CD4-positive, alpha-beta T cell treated with Interleukin-1 beta for 1 hour (primary cell): ENCODE results near the gene IGSF9.

Experiments used
- DNase-seq, 2 donors: peaks; one replicate each; pipeline ENCODE4 v3.0.0-alpha.2; 2020 to 2022

IGSF9 gene

DNA sequence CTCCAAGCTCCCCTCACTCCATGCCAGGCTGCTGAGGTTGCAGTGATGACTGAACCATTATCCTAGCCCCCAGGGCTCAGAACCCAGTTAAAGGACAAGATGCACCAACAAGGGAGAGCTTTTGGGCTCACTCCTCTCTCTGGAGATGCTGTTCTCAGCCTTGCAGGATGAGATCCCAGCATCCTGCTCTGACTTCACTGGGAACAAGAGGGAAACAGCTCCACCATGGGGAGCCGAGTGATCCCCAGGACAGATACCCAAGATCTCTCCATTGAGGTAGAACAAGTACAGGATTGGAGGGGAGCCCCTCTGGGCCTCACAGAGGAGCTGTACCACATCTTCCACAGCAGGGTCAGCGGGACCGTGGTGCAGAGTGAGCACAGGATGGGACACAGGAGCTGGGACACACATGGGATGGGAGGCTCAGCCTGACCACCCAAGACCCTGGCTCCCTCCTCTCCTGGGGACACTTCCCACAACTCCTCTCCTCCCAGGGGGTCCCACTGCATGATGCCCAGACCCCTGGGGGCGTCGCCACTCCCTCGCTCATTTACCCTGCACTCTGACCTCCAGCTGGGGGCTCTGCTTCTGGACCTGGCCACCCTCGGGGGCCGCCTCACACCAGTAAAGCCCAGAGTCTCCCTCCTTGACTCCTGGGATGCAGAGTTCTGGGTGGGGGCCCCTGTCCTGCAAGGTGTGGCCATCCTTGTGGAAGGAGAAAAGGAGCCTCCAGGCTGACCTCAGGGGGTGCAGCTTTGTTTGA is 27.2 kb upstream of the IGSF9 start:
- no peak for DNase-seq

DNA sequence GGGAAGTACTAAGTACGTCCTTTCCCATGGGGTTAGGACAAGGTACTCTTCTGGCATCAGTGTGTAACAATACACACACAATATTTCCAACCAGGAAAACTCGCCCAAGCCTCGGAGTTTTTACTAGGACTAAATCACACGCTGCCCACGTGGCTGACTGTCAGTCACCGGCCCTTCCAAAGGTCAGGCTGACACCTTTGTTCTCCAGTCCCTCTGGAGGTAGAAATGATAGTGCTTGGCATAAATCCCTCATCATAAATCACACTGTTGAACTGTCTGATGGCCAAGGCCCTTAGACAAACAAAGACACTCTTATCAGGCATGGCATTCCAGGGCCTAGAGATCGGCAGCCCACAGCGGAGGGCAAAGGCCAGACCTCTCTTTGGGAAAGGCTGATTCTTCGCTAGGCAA is 25.5 kb upstream of the IGSF9 start:
- DNase-seq: no peak

DNA sequence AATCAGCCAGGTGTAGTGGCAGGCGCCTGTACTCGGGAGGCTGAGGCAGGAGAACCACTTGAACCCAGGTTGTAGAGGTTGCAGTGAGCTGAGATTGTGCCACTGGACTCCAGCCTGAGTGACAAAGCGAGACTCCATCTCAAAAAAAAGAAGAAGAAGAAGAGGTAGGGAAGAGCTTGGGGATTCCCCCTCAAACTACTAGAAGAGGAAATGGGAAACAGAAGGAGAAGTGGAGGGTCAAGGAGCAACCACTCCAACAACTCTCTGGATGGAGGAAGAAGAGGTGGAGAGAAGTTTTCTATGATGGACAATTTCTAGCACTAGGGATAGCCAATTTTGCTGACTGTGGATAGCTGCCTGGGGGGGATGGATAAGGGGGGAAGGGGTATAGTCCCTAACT is 23.5 kb upstream of the IGSF9 start:
- DNase-seq: no peak

DNA sequence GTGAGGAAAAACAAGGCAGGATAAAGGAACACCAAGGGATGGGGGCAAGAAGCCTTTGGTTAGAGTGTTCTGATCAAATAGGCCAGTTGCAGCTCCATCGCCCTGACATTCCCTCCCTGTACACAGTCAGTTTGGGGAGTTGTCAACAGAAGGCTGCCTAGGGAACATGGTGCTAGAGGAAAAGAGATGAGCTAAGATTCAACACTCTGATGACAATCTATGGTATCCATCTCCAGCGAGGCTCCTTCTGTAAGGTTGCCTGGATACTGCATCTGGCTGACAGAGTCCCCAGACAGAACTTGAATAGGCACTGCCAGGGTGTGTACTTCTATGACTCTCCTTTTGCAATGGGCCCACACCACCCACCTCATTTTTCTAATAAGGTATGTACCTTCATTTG is 19.9 kb upstream of the IGSF9 start:
- no peak for DNase-seq

DNA sequence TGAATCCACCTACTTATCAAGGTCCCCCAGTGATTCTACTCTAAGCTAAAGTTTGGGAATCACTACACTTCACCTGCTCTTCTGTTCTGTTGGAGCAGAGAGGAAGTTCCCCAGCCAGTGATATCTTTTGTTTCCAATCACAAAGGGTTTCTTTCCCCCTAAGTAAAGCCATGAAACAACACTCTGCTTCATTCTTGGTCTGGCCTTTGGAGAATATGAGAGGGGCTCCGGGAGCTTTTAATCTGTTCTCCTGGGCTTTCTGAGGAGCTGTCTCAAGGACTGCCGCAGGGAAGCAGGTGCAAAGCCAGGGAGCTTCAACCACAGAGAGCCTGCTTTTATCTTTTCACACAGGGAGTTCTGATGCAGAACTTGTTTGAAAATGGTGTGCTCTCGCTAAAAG is 18.7 kb upstream of the IGSF9 start:
- no peak for DNase-seq

DNA sequence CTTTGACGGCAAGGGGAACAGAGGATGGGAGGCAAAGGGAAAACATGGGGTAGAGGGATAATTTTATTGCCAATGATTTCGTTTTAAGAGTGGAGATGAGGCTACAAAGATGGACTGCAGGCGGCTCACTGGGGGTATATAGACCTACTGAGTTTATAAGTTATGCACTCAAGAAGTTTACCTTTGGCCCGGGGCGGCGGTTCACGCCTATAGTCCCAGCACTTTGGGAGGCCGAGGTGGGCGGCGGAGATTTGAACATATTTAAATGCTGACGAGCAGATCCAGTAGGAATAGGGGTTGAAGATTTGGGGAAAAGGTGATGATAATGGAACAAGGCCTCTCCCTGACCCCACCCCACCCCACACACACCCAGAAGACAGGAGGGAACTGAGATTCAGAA is 16.8 kb upstream of the IGSF9 start:
- no peak for DNase-seq

DNA sequence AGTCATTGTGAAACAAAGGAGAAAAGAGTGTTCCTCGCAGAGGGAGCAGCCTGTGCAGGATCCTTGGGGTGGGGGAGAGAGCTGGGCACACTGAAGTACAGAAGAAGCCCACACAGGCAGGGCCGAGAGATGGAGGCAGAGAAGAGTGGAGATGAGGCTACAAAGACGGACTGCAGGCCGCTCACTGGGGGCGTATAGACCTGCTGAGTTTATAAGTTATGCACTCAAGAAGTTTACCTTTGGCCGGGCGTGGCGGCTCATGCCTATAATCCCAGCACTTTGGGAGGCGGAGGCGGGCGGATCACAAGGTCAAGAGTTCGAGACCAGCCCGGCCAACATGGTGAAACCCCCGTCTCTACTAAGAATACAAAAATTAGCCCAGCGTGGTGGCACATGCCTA is 16.2 kb upstream of the IGSF9 start:
- DNase-seq: no peak

DNA sequence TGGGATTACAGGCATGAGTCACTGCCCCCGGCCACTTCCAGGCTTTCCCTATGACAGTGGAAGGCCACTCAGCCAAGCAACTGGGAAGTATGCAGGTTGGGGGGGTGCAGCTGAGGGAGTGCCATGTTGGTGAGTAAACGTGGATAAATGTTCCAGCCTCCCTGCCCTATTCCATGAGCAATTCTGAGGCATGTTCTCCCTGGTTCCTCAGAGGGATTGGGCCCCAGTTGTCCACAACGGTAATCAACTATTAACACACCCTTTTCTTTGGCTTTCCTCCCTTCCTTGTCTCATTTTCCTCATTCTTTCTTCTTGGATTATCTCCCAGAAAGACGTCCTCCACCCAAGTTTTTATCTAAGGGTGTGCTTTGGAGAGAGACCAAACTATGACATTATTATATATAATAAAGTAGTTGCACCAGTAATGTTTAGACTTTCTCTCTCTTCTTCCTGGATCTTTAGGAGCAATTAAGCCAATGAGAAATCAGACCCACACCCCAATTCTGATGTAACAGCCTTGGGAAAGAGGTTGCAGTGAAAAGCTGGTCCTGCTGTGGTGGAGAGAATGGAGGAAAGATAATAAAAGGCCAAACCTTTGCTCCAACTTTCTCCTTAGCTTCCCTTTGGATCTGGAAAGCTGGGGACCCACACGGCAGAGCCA is 15.4 kb upstream of the IGSF9 start:
- no peak for DNase-seq

DNA sequence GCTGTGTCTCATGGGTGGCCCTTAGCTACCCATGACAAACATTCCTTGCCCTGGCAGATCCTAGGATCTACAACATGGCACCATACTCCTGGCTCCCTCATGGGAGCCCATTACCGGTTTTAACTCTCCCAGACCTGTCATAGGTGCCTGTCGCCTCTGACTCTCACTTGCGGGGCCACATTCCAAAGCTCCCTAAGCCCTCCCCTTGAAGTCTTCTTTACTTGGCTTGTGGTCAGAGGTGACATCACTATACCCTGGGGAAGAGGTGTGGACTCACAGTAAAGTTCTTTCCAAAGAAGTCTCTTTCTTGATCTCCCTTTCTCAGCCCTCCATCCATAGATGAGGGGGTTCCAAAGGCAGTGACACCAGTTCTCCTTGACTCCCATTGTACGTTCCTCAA is 14.0 kb upstream of the IGSF9 start:
- no peak for DNase-seq

DNA sequence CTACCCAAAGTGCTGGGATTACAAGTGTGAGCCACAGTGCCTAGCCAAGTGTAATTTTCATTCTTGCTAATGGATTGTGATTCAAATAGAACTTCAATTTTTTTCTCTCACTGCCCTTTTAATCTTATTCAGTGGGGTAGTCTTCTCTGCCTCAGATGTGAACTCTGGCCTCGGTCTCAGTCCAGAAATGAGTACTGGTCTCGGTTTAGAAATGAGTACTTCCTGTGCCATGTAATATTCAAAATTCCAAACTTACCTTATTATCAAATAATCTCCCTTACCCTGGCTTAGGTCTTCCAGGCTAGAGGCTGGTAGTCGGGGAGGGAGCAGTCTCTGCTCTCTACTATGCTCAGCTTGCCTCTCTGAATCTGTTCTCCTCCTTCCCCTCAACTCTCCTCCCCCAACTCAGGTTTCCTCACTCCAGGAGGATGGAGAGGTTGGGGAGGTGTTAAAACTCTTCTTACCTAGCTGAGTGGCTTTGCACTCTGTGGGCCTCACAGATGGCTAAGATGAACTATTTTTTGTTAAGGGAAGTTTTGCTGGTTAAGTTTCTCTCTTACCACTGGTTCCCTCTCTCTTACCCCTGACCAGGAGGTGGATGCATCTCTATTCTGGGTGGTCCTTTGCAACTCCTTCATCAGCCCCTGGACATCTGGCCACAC is 13.4 kb upstream of the IGSF9 start:
- no peak for DNase-seq

DNA sequence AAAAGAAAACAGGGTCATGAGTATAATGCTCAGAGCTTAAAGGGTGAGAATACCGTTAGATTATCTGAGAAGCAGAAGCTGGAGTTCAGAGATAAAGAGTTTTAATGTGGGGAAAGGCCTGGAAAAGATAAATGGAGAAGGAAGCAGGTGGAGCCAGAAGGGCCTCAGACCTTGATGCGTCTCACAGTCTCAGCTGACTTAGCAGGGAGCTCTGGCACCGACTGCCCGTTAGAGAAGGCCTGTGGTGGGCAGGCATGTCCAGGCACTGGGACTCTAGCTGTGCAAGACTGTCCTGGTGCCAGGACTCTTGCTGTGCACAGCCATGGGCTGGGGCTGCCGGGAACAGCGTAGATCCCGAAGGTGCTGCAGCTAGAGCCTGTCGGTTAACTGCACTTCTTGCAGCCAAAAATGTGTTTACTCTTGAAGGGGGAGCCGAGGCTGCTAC is 12.4 kb upstream of the IGSF9 start:
- DNase-seq: no peak

DNA sequence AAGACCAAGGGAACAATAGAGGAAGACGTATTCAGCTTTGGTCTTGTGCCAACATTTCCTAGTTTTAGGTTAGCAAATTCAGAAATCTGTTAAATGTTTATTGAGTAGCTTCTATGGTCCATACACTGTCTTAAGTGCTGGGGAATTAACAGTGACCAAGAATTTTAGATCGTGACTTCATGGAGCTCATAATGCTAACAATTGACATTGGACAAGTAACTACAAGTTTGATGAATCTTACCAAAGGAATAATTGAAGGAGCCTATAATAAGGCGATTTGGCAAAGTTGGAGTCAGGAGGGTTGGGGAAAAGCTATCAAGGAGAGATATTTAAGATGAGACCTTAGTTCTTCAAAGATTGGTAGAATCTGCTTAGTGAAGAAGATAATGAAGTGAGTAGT is 10.0 kb upstream of the IGSF9 start:
- DNase-seq: no peak

DNA sequence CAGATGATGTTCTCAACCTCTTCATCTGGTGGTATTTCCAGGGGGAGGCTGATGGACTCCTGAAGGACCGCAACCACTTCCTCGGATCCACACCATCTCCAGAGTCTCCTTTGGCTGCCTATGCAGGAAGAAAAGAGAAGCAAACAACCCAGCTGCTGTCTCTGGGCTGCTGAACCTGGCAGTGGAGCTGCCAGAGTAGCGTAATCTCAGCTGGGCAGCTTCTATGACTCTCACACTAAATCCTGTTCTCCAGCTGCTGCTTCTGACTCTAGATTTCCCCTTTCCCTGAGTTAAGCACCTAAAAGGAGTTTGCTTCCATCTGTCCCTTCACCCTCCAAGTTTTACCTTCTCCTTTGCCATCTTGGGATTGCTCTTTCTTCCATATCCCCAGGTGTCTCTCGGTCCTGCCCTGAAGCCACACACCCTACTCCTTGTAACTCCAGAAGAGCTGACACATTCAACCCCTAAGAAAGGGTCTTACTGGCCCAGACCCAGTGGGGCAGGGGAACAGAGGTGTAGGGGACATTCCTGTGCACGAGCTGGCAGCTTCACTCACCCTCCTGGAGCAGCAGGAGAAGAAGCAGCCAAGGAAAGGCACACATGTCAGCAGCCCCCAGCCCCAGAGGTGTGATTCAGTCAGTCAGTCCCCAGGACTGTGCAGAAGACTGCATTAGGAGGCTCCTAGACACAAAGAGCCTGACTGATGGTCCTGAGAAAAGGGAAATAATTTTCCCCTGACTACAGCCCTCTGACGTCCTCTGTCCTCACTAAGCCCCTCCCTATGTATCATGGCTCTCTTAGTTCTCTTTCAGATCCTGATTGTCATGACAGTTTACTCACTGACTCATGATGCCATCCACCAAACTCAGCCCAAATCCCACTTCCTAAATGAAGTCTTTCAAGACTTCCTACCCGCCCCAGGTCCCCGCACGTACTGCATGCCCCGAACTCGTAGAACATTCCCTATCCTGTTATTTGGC is 8.4 kb upstream of the IGSF9 start, which contains the start of gene SLAMF9:
Gene SLAMF9, minus strand, starts transcription at position 702 of the 980 bp plus-strand sequence. Its CDS starts 100 bp downstream, at position 602.
- DNase-seq: peak in 1 of 2 donors; percentile 40

DNA sequence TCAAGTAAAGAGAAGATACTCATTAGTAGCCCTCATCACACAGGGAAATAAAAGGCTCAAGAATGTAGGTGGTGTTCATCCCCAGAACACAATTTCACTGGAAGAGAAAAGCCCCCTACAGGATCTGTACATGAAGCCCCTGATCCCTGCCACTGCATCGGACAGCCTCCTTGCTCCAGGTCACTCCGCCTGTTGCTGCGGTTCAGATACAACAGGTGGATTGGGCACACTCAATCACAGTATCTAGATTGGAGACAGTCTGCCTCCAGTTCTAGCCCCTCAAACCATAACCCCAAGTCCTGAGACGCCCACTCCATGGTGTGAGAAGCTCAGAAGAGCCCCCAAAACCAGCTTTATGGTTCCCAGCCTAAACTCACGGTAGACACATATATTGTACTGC is 7.5 kb upstream of the IGSF9 start:
- DNase-seq: no peak

DNA sequence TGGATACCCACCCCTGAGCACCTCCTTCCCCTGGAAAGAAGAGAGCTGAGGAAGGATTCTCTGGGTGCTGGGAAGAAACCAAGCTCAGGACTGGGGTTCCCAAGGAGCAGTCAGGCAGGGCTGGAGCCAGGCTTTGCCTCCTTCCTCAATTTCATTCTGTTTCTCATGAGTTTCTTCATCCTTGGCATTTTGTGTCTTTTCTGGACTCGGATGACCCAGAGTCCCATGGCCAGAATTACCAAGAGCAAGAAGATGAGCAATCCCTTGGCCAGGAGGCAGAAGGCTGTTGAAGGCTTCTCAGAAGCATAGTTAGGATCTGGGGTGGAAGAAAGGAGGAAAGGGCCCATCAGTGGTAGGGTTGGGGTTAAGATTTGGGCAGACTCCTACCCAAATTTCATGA is 6.1 kb upstream of the IGSF9 start:
- DNase-seq: no peak

DNA sequence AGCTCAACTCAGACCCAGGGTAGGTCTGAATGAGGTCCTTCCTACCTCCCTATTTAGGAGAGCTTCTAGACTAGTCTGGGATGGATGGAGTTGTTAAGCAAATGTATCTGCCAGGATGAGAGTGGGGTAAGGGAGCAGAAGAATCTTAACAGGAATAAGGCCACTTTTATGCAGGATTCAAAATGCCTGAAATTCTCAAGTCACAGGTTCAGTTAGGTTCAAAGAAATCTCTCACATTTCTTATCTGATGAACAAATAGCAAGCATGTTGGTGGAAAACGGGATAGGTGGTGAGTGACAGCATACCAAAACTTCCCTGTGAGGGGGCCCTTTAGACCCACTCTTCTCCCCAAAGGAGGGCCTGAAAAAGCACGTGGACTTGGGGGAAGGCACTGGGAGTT is 5.6 kb upstream of the IGSF9 start:
- DNase-seq: no peak

DNA sequence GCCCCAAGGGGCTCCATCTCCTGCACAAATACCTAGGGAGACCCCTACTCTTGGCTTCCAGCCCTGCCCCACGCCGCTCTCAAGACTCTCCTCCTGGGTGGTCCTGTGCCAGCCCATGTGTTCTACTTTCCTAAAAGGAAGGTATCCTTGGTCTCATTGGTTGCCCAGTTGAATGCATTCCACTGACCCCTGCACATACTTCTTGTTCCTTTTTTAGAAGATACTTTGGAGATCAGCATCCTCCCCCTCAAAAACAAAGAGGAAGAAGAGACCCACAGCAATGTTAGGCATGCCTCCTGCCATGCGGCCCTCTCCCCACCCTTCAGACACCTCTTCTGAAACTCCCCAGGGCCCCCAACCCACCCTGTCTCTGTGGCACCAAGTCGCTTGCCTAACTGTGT is 4.6 kb upstream of the IGSF9 start:
- no peak for DNase-seq

DNA sequence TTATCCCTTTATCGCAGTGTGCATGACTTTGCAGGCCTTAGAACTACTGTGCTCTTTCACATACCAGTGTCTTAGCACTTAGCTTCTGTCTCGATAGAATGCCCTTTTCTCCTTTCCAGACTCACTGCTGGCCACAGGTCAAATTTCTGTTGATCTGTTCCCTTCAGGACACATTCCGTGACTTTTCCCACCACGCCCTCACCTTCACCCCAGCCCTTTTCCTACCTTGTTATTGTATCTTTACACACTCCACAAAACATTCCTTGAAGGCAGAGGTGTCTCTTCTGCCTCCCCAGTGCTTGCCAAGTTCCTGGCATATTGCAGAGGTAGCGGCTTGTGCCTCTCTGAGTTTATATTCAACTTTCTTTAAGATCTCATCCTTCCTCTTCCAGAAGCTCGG is 3.7 kb upstream of the IGSF9 start:
- DNase-seq: no peak

DNA sequence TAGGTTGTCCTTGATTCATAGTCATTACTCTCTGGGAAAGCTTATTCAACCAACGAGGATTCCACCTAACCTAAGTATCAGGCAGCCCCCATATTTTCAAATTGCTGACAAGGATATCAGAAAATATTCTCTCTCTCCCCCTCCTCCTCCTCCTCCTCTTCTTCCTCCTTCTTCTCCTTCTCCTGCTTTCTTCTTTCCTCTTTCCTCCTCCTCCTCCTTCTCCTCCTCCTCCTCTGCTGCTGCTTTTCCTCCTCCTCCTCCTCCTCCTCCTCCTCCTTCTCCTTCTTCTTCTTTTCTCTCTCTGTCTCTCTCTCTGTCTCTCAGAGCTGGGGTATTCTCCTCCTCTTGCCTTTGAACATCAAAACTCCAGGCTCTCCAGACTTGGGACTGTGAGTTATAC is 2.5 kb upstream of the IGSF9 start:
- no peak for DNase-seq

DNA sequence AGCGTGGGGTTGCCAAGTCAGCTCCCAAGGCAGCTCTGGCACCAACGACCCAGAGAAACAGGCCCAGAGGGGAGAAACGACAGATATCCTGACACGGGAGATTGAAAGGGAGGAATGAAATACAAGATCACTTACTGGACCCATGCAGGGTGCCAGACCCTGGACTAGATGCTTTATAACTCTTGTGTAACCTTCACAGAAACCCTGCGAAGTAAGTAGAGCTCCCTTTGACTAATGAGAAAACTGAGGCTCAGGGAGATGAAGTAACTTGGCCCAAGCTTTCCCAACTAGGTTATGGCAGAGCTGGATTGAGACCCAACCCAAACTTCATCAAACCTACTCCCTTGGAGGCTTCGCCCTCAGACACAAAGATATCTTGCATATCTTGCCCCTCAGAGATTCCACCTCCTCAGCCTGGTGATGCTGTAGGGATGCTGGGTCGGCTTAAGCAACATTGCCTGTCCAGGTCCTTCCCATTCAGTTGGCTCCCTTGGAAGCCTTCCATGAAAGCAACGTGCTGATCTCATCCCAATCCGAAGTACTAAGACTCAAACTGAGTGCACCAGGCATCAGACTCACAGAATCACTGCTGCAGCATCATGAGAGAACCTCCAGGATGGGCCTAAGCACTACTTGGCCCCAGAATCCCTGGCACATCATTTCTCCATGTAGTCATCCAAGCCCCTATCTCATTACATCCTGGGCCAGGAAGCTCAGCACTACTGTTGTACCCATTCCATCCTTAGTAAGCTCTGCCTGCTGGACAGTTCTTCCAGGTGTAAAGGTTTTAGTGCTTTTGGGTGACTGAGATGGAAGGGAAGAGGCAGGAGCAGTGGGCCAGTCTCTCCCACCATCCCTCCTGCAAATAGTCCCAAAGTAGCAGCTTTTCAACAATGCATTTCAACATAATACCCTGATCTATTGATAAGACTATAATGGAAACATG is 1.1 kb upstream of the IGSF9 start:
- DNase-seq: no peak

DNA sequence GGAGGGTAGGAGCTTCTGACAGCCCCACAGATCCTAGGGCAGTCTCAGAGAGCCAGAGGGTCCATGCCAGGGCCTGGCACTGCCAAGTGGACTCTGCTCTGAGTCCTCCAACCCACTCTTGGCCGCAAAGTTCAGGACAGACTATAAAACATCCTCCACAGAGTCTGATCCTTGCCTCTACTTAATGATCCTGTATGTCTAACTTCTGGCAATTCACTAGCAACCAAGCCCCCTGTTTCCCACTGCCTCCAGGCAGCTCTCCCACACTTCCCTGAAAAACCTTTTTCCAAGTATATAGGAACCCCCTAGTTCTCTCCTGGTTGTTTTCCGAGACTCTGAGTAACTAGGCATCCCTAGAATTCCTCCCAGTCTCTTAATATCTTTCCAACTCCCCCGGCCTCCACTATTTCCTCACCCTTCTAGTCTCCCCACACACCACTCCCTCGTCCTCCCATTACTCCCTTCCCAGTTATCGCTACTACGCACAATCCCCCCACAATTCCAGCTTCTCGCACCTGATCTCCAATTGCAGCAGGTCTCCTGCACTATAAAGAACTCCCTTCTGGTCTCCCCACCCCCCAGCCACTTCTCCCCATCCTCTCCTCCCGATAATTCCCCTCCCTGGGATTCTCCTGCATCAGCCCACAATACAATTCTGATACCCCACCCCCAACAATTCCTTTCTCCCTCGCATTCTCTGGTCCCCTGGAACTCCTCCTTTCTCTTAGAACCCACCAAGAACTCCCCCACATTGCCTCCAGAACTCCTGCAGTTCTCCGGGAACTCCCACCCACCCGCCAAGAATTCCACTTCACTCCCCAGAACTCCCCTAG is 574 bp downstream of the IGSF9 start:
- no peak for DNase-seq
